ENCODE measurements around the gene SPATA46. TPM values are rescaled to one million over a fixed set of nuclear protein-coding genes. Genes with fewer than 3 reads are reported as not detected.

The SPATA46 gene
- total and polyA plus RNA-seq, 8 donors, result not detected

DNA sequence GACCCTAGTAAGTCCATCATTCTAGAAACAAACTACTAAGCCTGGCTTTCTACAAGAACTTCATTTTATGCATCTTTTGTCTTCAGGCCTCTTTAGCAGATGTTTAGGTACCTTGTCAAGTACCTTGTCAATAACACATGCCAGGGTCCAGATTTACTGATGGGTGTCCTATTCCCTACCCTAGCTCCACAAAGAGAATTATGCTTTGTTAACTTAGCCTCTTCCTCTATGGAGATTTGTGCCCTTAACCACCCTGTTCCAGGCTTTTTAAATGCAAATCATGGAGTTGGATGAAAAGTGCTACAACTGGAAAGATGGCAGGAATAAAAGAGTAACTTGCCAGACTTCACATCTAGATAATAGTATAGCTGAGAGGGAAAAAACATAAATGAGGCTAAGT lies 42.7 kb downstream of the SPATA46 start:
- intact Hi-C loops (cut with DNase I; ENCODE audit: low total_unique reads), result no loop called here
- H3K27ac ChIP-seq, result no peak overlapping the region
- H3K4me1 ChIP-seq, result no peaks in the 10 kb centered on the region
- H3K9me3 ChIP-seq, result no peaks in the 10 kb centered on the region
- H3K36me3 ChIP-seq, result peaks cover 0 to 4% (median 1%) of the 10 kb centered on the region in 4 donors
- H3K4me3 ChIP-seq, result no peak overlapping the region
- no peak for TF ChIP-seq POLR2AphosphoS5 (IDR thresholded peaks at IDR 0.05)
- TF ChIP-seq POLR2A (IDR thresholded peaks at IDR 0.05), result no peak
- TF ChIP-seq, protein P1, sequence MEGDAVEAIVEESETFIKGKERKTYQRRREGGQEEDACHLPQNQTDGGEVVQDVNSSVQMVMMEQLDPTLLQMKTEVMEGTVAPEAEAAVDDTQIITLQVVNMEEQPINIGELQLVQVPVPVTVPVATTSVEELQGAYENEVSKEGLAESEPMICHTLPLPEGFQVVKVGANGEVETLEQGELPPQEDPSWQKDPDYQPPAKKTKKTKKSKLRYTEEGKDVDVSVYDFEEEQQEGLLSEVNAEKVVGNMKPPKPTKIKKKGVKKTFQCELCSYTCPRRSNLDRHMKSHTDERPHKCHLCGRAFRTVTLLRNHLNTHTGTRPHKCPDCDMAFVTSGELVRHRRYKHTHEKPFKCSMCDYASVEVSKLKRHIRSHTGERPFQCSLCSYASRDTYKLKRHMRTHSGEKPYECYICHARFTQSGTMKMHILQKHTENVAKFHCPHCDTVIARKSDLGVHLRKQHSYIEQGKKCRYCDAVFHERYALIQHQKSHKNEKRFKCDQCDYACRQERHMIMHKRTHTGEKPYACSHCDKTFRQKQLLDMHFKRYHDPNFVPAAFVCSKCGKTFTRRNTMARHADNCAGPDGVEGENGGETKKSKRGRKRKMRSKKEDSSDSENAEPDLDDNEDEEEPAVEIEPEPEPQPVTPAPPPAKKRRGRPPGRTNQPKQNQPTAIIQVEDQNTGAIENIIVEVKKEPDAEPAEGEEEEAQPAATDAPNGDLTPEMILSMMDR (IDR thresholded peaks at IDR 0.05), result no peak
- no peak for TF ChIP-seq EP300 (IDR thresholded peaks at IDR 0.05)
- DNase-seq, result no peak
- H3K27me3 ChIP-seq, result no peaks in the 10 kb centered on the region

DNA sequence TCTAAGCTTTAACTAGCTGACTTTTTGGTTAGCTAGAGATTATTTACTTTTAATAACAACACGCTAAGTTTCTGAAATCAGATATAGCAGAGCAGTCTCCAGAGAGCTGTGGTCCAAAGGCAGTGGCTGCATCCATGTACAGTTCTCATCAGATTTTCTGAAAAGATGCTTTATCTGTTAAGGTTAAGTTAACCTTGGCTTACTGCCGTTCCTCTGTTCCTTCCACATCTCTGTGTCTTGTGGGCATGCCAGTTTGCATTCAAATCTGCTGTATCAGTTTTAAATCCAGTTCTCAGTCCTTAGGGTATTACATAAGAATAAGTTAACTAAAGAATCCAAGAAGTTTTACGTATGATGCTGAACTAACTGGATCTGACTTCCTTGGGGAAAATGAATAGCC lies 46.8 kb downstream of the SPATA46 start:
- no peak overlapping the region for H3K27ac ChIP-seq
- H3K36me3 ChIP-seq, result peaks cover 0 to 4% (median 1%) of the 10 kb centered on the region in 4 donors
- H3K9me3 ChIP-seq, result no peaks in the 10 kb centered on the region
- WGBS, 5 donors, result 53 to 67% (median 56%) methylated on average over 3 of the region's 3 CpGs
- no peaks in the 10 kb centered on the region for H3K27me3 ChIP-seq
- H3K4me1 ChIP-seq, result no peaks in the 10 kb centered on the region
- TF ChIP-seq EP300 (IDR thresholded peaks at IDR 0.05) (no peak), POLR2A (IDR thresholded peaks at IDR 0.05) (no peak), POLR2AphosphoS5 (IDR thresholded peaks at IDR 0.05) (no peak)
- TF ChIP-seq, protein P1 (IDR thresholded peaks at IDR 0.05), result no peak
- intact Hi-C loops (cut with DNase I; ENCODE audit: low total_unique reads), result no loop called here
- no peak for DNase-seq
- H3K4me3 ChIP-seq, result no peak overlapping the region

GRCh38 chr1:162328512-162328911 lies 48.1 kb downstream of the SPATA46 start:
- TF ChIP-seq, protein P1 (IDR thresholded peaks at IDR 0.05), result no peak
- TF ChIP-seq POLR2A (IDR thresholded peaks at IDR 0.05) (no peak), POLR2AphosphoS5 (IDR thresholded peaks at IDR 0.05) (no peak), EP300 (IDR thresholded peaks at IDR 0.05) (no peak)
- peak in 1 of 2 donors; percentile 12 for DNase-seq
- H3K27ac ChIP-seq, result no peak overlapping the region
- intact Hi-C loops (cut with DNase I; ENCODE audit: low total_unique reads), result no loop called here
- H3K36me3 ChIP-seq, result peaks cover 0 to 3% (median 1%) of the 10 kb centered on the region in 4 donors
- H3K27me3 ChIP-seq, result no peaks in the 10 kb centered on the region
- H3K4me3 ChIP-seq, result no peak overlapping the region
- H3K9me3 ChIP-seq, result no peaks in the 10 kb centered on the region
- no peaks in the 10 kb centered on the region for H3K4me1 ChIP-seq

DNA sequence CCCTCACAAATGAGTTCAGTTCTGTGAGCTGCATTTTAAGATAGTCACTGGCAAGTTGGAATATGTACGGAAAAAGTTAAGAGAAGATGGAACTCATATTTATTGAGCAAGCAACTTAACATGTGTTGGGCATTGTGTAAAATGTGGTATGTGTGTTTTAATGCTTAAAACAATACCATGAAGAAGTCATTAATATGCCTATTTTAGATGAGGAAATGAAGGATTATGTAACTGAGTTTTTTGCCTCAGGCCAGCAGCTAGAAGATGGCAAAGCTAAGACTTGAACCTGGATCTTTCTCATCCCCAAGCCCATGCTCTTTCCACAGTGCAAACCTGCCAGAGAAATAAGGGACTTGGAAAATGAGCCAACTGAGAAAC lies 48.9 kb downstream of the SPATA46 start:
- WGBS, 5 donors, result 84 to 94% (median 90%) methylated on average over 1 of the region's 1 CpG
- H3K4me1 ChIP-seq, result no peaks in the 10 kb centered on the region
- no peak for DNase-seq
- no peaks in the 10 kb centered on the region for H3K27me3 ChIP-seq
- H3K9me3 ChIP-seq, result no peaks in the 10 kb centered on the region
- intact Hi-C loops (cut with DNase I; ENCODE audit: low total_unique reads), result no loop called here
- H3K27ac ChIP-seq, result peak overlapping the region in 1 of 5 donors; percentile 42
- no peaks in the 10 kb centered on the region for H3K36me3 ChIP-seq
- TF ChIP-seq POLR2AphosphoS5 (IDR thresholded peaks at IDR 0.05), result no peak
- TF ChIP-seq, protein P1 (IDR thresholded peaks at IDR 0.05), result no peak
- TF ChIP-seq POLR2A (IDR thresholded peaks at IDR 0.05), result no peak
- no peak for TF ChIP-seq EP300 (IDR thresholded peaks at IDR 0.05)
- no peak overlapping the region for H3K4me3 ChIP-seq

All from stomach (tissue), 9 donors.